Measurements from ENCODE around the gene NUP214. TPM values are rescaled to one million over a fixed set of nuclear protein-coding genes. Genes with fewer than 3 reads are reported as not detected.

NUP214 gene
- total RNA-seq, 1 donor from 2014 or later: 67.1 TPM

DNA sequence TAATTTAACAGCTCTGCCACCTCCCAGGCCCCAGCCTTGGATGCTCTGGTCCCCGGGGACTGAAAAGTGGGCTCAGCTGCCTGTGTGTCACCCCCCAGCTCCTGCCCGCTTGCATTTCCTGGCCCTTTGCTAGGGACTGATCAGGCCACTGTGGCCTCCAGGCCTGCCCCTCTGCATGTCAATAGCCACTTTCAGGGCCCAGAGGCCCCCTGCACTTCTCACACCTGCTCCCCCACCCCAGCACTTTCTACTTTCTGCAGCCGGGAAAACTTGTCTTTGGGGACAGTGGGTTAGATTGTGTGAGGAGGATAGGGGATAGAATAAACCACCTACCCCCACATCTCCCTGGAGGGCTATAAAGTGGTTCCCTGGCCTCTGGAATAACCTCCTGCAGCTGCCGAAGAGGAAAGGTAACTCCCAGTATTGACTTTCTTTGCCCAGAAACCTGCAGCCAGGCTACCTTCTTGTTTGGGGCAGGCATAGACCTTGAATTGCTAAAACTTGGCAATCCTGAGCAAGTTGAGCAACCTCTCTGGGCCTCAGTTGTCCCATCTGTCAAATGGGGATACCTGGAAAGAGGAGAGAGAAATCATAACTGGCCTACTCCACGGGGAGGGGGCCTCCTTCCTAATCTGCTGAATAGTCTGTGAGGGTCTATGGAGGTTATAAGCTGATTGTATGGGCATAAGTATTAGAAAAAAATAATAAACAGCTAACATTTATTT lies 21.2 kb upstream of the NUP214 start:
- Mint-ChIP-seq H3K36me3 (no peaks in the 10 kb centered on the region), H3K9me3 (no peaks in the 10 kb centered on the region), H3K27ac (no peak overlapping the region), H3K27me3 (no peaks in the 10 kb centered on the region), H3K4me1 (ENCODE audit: unreplicated experiment) (peaks cover under 1% of the 10 kb centered on the region), H3K4me3 (no peak overlapping the region)
- TF ChIP-seq, protein P1, sequence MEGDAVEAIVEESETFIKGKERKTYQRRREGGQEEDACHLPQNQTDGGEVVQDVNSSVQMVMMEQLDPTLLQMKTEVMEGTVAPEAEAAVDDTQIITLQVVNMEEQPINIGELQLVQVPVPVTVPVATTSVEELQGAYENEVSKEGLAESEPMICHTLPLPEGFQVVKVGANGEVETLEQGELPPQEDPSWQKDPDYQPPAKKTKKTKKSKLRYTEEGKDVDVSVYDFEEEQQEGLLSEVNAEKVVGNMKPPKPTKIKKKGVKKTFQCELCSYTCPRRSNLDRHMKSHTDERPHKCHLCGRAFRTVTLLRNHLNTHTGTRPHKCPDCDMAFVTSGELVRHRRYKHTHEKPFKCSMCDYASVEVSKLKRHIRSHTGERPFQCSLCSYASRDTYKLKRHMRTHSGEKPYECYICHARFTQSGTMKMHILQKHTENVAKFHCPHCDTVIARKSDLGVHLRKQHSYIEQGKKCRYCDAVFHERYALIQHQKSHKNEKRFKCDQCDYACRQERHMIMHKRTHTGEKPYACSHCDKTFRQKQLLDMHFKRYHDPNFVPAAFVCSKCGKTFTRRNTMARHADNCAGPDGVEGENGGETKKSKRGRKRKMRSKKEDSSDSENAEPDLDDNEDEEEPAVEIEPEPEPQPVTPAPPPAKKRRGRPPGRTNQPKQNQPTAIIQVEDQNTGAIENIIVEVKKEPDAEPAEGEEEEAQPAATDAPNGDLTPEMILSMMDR (conservative IDR thresholded peaks at IDR 0.05): no peak
- DNase-seq (ENCODE audit: extremely low spot score, unreplicated experiment): no peak

DNA sequence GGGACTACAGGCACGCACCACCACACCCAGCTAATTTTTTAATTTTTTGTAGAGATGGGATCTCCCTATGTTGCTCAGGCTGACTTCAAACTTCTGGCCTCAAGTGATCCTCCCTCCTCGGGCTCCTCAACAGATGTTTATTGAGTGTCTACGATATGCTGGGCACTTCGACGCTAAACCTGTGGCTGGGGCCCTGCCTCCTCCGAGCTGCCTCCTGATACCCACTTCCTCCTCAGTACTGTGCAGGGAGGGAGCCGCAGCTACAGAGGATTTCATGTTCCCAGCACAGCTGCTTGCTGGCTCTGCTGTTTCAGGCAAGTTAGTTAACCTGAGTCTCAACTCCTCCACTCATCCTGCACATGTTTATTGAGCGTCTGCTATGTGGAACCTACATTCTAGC lies 19.4 kb upstream of the NUP214 start:
- Mint-ChIP-seq H3K4me1 (ENCODE audit: unreplicated experiment) (no peaks in the 10 kb centered on the region), H3K9me3 (no peaks in the 10 kb centered on the region), H3K27ac (no peak overlapping the region), H3K36me3 (no peaks in the 10 kb centered on the region), H3K27me3 (no peaks in the 10 kb centered on the region), H3K4me3 (no peak overlapping the region)
- no peak for DNase-seq (ENCODE audit: extremely low spot score, unreplicated experiment)
- TF ChIP-seq, protein P1 (conservative IDR thresholded peaks at IDR 0.05): no peak

DNA sequence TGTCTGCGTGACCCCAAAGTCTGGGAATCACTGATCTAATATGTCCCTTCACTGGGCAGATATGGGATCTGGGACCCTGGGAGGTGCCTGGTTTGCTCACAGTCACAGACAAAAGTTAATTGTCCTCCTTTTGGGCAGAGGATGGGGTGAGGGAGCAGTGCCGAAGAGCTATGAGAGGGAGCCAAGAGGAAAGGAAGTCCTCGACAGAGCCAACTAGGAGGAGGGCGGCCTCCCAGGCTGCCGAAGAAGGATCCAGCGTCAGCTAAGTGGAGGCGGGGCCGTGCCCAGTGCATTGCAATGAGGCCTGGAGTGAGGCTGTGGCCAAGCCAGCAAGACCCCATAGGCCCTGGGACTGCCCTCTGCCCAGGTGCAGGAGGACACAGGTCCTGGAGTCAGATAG lies 17.6 kb upstream of the NUP214 start:
- Mint-ChIP-seq H3K27me3 (no peaks in the 10 kb centered on the region), H3K4me3 (no peak overlapping the region), H3K27ac (no peak overlapping the region), H3K9me3 (no peaks in the 10 kb centered on the region), H3K36me3 (peaks cover 1% of the 10 kb centered on the region), H3K4me1 (ENCODE audit: unreplicated experiment) (peaks cover 6% of the 10 kb centered on the region)
- TF ChIP-seq, protein P1 (conservative IDR thresholded peaks at IDR 0.05): no peak
- DNase-seq (ENCODE audit: extremely low spot score, unreplicated experiment): no peak

DNA sequence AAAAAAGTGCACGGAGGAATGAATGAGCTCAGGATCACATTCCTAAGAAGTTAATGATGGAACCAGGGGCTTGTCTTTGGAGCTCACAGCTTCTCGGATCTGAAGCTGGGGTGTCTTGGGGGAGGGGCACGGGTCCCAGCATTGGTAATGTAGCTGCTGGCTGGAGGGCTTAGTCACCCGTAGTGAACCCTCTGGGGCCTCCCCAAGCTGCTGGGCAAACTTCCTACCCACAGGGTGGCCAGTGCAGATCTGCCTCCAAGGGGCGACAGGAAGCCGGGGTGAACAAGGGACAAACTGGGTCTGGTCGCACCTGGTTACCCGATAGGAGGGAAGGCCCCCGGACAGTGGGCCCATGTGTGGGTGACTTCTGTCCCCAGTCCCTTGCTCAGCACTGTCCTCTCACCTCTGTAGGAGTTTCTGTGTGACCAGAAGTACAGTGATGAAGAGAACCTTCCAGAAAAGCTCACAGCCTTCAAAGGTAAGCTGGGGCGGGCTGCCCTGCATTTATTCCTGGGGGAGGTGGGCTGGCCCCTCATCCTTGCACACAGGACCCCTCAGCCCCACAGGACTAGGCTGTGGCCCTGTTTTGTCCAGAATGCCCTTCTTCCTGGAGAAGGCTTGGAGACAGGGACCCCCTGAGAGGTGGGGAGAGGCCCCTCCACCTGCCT lies 14.1 kb upstream of the NUP214 start:
- no peak overlapping the region for H3K4me3 Mint-ChIP-seq
- TF ChIP-seq, protein P1 (conservative IDR thresholded peaks at IDR 0.05): no peak
- H3K4me1 Mint-ChIP-seq (ENCODE audit: unreplicated experiment): peaks cover 9% of the 10 kb centered on the region
- no peak for DNase-seq (ENCODE audit: extremely low spot score, unreplicated experiment)
- H3K9me3 Mint-ChIP-seq: no peaks in the 10 kb centered on the region
- H3K36me3 Mint-ChIP-seq: peaks cover 3% of the 10 kb centered on the region
- no peaks in the 10 kb centered on the region for H3K27me3 Mint-ChIP-seq
- no peak overlapping the region for H3K27ac Mint-ChIP-seq

DNA sequence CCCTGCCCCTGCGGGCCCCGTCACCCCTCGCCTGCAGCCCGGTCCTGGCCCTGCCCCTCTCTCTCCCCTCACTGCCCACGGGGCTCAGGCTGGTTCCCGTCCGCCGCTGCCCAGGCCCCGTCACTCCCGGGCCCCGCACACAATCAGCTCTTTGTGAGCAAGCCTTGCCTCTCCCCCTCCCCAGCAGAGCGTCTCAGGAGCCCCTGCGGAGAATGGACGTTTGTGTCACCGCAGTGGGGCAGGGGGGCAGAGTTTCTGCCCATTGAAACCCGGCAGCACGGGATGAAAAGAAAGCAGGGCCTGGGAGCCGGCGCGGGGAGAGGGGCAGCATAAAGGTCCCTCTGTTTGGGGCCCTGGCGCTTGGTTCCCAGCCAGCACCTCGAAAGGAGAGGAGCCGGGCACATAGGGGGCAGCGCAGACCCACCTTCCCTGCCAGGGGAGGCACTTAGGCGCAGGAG lies 13.5 kb upstream of the NUP214 start:
- TF ChIP-seq, protein P1 (conservative IDR thresholded peaks at IDR 0.05): no peak
- Mint-ChIP-seq H3K4me1 (ENCODE audit: unreplicated experiment) (peaks cover 9% of the 10 kb centered on the region), H3K9me3 (no peaks in the 10 kb centered on the region), H3K27ac (no peak overlapping the region), H3K36me3 (peaks cover 3% of the 10 kb centered on the region), H3K4me3 (no peak overlapping the region), H3K27me3 (no peaks in the 10 kb centered on the region)
- DNase-seq (ENCODE audit: extremely low spot score, unreplicated experiment): no peak
